NB4 (cell line): ENCODE results near the gene FANCI.

Source experiments
- DNase-seq: peaks from one replicate; pipeline ENCODE4 v3.0.0; 2010; ENCODE audit warnings: low read depth
- H3K4me3 ChIP-seq: one replicate; pipeline ENCODE4 v1.5.1; 2011; ENCODE audit warnings: mild to moderate bottlenecking, low read depth, low read length, moderate library complexity
- MYC ChIP-seq: IDR thresholded peaks from 2 replicates; pipeline ENCODE4 v1.6.1; 2011; ENCODE audit warnings: low read depth, low read length
- POLR2A ChIP-seq: IDR thresholded peaks from 2 replicates; pipeline ENCODE4 v1.6.1; 2011; ENCODE audit warnings: mild to moderate bottlenecking; ENCODE audit not compliant: insufficient read length; ENCODE audit errors: extremely low read depth
- TF ChIP-seq, protein P1 (sequence below): IDR thresholded peaks from 2 replicates; pipeline ENCODE4 v1.6.1; 2011; ENCODE audit warnings: low read depth, low read length
- TF ChIP-seq, protein P2 (sequence below): IDR thresholded peaks from one replicate; pipeline ENCODE4 v1.5.1; 2012; ENCODE audit warnings: low read depth, low read length

The FANCI gene

DNA sequence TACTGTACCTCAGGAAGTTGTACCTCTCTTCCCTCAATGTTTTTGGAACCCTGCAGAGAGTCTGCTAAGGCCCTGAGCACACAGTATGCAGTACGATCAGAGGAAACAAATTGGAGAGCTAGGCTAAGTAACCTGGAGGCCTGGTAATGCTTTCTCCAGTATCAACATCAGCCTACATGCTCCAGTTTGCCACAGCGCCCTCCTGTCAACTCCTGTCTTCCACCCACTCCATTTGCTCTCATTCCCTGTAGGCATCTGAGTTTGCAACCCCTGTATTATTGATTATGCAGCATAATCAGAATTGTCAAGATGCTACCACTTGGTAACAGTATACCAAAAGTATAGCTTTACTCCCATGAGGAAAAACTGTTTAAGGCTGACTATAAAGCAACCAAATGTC, 76.4 kb downstream of the FANCI start:
- H3K4me3 ChIP-seq = no peak overlapping the region
- TF ChIP-seq POLR2A (no peak), MYC (no peak)
- TF ChIP-seq, protein P1, sequence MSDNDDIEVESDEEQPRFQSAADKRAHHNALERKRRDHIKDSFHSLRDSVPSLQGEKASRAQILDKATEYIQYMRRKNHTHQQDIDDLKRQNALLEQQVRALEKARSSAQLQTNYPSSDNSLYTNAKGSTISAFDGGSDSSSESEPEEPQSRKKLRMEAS = no peak
- TF ChIP-seq, protein P2, sequence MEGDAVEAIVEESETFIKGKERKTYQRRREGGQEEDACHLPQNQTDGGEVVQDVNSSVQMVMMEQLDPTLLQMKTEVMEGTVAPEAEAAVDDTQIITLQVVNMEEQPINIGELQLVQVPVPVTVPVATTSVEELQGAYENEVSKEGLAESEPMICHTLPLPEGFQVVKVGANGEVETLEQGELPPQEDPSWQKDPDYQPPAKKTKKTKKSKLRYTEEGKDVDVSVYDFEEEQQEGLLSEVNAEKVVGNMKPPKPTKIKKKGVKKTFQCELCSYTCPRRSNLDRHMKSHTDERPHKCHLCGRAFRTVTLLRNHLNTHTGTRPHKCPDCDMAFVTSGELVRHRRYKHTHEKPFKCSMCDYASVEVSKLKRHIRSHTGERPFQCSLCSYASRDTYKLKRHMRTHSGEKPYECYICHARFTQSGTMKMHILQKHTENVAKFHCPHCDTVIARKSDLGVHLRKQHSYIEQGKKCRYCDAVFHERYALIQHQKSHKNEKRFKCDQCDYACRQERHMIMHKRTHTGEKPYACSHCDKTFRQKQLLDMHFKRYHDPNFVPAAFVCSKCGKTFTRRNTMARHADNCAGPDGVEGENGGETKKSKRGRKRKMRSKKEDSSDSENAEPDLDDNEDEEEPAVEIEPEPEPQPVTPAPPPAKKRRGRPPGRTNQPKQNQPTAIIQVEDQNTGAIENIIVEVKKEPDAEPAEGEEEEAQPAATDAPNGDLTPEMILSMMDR = no peak
- DNase-seq = no peak

DNA sequence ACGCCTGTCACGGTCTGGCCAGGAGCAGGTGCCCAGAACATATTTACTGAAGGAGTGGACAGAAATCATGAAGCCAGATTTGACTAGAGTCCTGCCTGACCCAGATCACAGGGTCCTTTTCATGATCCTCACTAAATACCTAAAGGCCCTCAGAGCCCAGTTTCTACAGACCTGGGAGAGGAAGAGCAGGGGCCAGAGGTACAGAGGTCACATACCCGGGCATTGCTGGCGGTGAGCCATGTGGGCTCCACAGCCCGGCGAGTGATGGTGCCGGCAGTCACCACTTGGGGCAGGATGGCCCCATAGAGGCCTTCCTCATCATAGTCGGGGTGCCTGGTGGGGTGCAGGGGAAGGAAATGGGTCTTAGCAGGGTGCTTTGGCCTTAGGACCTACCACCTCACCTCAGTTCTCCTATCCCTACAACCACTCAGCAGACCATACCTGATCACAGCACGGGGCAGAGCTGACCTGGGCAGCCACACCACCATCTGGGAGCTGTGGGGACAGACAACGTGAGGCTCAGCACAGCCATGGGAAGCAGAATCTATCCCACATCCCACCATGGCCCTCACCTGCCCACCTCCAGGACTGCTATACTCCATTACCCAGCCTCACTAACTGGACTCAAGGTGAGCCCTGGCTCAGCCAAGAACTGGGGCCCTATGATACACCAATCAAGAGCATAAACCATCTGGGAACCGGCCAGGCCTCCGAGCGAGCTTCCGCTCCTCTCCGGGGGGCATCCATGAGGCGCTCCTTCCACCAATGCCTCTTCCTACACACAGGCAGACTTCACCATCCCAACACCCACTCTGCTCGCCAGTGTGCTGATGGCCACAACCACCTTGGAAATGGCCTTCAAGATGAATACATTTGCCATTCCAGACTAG, 78.0 kb downstream of the FANCI start:
- no peak overlapping the region for H3K4me3 ChIP-seq
- TF ChIP-seq MYC (no peak), POLR2A (no peak)
- TF ChIP-seq, protein P2 = peak; percentile 25
- TF ChIP-seq, protein P1 = no peak
- DNase-seq = no peak

DNA sequence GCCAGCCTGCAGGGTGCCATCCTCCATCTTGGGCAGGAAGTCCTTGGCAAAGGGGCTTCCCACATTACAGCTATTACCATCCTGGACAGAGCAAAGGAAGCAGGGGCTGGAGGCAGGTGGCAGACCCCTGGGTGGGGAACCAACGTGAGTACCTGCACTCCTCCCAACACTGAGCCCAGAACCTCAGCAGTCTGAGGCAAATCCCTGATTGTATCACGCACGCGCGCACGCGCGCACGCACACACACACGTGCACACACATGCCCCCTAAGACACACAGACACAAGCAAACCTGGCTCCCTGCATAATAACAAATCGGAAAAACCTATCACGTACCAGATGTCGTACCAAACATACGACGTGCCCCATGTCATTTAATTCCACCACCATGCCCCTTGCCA, 79.0 kb downstream of the FANCI start:
- no peak overlapping the region for H3K4me3 ChIP-seq
- DNase-seq = no peak
- TF ChIP-seq, protein P2 = no peak
- TF ChIP-seq POLR2A (no peak), MYC (no peak)
- TF ChIP-seq, protein P1 = no peak

DNA sequence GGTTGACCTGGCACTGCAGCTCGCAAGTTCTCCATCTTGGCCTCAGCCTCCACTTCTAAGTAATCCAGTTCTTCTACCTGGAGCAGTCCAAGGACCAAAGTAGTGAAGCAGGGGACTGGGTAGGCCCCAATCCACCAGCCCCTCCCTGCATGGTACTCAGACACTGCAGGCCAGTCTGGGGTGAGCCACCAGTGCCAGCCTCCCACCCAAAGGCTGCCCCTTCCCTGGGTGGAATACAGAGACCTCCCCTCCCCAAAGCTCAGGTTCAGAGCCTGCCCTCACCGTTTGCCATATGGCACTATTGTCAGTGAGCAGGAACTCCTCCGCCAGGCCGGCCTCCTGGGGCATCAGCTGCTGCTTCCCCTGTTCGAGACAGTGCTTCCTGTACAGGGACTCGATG, 80.0 kb downstream of the FANCI start:
- H3K4me3 ChIP-seq = no peak overlapping the region
- TF ChIP-seq MYC (no peak), POLR2A (no peak)
- TF ChIP-seq, protein P2 = no peak
- TF ChIP-seq, protein P1 = no peak
- DNase-seq = no peak

DNA sequence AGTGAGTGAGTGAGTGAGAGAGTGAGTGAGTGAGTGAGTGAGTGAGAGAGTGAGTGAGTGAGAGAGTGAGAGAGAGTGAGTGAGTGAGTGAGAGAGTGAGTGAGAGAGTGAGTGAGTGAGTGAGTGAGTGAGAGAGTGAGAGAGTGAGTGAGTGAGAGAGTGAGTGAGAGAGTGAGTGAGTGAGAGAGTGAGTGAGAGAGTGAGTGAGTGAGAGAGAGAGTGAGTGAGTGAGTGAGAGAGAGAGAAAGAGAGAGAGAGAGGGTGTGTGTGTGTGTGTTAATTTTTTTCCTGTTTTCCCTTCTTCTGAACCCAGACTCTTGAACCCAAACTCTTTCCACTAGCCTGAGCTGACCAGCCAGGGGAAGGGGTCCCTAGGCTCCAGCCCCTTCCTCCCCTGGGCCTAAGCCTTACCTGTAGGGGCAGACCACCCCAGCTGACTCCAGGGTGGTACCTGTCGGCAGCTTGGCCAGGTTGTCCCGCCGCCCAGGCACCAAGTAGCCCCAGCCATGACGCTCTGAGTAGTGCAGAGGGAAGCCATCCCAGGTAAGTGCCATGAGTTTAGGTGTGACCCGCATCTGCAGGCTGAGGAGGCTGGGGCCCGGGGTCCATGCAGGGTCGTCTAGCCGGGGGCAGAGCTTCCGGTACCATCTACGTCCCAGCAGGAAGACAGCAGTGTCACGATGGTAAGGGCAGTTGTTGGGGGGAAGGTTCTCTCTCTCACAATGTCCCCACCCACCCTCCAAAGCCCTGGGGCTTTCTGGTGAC, 81.4 kb downstream of the FANCI start:
- H3K4me3 ChIP-seq = no peak overlapping the region
- no peak for DNase-seq
- TF ChIP-seq POLR2A (no peak), MYC (no peak)
- TF ChIP-seq, protein P2 = no peak
- TF ChIP-seq, protein P1 = no peak
